Stimulated activated CD8-positive, alpha-beta memory T cell treated with anti-CD3 and anti-CD28 coated beads, Interleukin-12 subunit alpha, Interleukin-12 subunit beta, amount 100 ng/mL, for 24 hours (primary cell): ENCODE data around the gene MPO.

Experiments
- DNase-seq: peaks from one replicate; pipeline ENCODE4 v3.0.0-alpha.2; 2020; ENCODE audit errors: extremely low read depth

Gene MPO

GRCh38 chr17:58265902-58266875 lies 14.5 kb downstream of the MPO start:
- no peak for DNase-seq

GRCh38 chr17:58265271-58265670 lies 15.5 kb downstream of the MPO start:
- no peak for DNase-seq

GRCh38 chr17:58264407-58265103 lies 16.2 kb downstream of the MPO start:
- no peak for DNase-seq

- DNase-seq = no peak
These were observed 17.0 kb downstream of the MPO start for GRCh38 chr17:58263773-58264172.

- no peak for DNase-seq
These were observed 18.6 kb downstream of the MPO start for GRCh38 chr17:58262149-58262548.

GRCh38 chr17:58254803-58255202 lies 25.9 kb downstream of the MPO start:
- no peak for DNase-seq

- DNase-seq = no peak
These were observed 27.7 kb downstream of the MPO start for GRCh38 chr17:58253082-58253481.

GRCh38 chr17:58252141-58252540 lies 28.6 kb downstream of the MPO start:
- no peak for DNase-seq

GRCh38 chr17:58250344-58251011 lies 30.3 kb downstream of the MPO start:
- DNase-seq = no peak

- DNase-seq = peak; percentile 28
These were observed 31.2 kb downstream of the MPO start for GRCh38 chr17:58249270-58250133.

GRCh38 chr17:58248955-58249269 lies 31.8 kb downstream of the MPO start:
- DNase-seq = no peak

GRCh38 chr17:58247511-58248363 lies 33.0 kb downstream of the MPO start:
- DNase-seq = no peak

- DNase-seq = no peak
These were observed 34.0 kb downstream of the MPO start for GRCh38 chr17:58246781-58247180.

- no peak for DNase-seq
These were observed 34.5 kb downstream of the MPO start for GRCh38 chr17:58246104-58246740.

- DNase-seq = no peak
These were observed 35.2 kb downstream of the MPO start for GRCh38 chr17:58245428-58246103.

- no peak for DNase-seq
These were observed 35.8 kb downstream of the MPO start for GRCh38 chr17:58244963-58245362.

- DNase-seq = no peak
These were observed 38.5 kb downstream of the MPO start for GRCh38 chr17:58242171-58242784.

GRCh38 chr17:58239987-58240386 lies 40.7 kb downstream of the MPO start:
- no peak for DNase-seq

- no peak for DNase-seq
These were observed 42.5 kb downstream of the MPO start, which contains the start of gene LPO for GRCh38 chr17:58238147-58238634. Gene LPO (plus strand): TSS chr17:58238584. CDS start chr17:58242980, 4,396 bp downstream.
